ENCODE measurements around the gene LTBP4. TPM values are rescaled to one million over a fixed set of nuclear protein-coding genes. Genes with fewer than 3 reads are reported as not detected.

LTBP4 gene
- total and polyA plus RNA-seq, 2 of the 13 experiments (the other 11 are each of a cell fraction or from before 2014, with no cell fraction given), result 0.86 to 2.3 TPM

- TF ChIP-seq ZFY (CRISPR knock-in tag; IDR thresholded peaks at IDR 0.05) (0 out of 2 replicates have a peak, but pooled peaks have one; percentile 23), NCOR1 (IDR thresholded peaks at IDR 0.05; ENCODE audit: borderline replicate concordance, low read length) (no peak), ZNF841 (CRISPR knock-in tag; IDR thresholded peaks at IDR 0.05; ENCODE audit: borderline replicate concordance) (0 out of 2 replicates have a peak, but pooled peaks have one; percentile 30), HNRNPL (IDR thresholded peaks at IDR 0.05; ENCODE audit: low read depth, low read length) (0 out of 2 replicates have a peak, but pooled peaks have one; percentile 41), MAFF (IDR thresholded peaks at IDR 0.05; ENCODE audit: low read depth, low read length) (no peak), ZNF781 (CRISPR knock-in tag; IDR thresholded peaks at IDR 0.05; ENCODE audit: borderline replicate concordance, not compliant biosample characterization) (no peak), KDM1A (CRISPR knock-in tag; IDR thresholded peaks at IDR 0.05) (no peak), PHB2 (IDR thresholded peaks at IDR 0.05; ENCODE audit: partially characterized antibody) (no peak)
- TF ChIP-seq, protein P1, sequence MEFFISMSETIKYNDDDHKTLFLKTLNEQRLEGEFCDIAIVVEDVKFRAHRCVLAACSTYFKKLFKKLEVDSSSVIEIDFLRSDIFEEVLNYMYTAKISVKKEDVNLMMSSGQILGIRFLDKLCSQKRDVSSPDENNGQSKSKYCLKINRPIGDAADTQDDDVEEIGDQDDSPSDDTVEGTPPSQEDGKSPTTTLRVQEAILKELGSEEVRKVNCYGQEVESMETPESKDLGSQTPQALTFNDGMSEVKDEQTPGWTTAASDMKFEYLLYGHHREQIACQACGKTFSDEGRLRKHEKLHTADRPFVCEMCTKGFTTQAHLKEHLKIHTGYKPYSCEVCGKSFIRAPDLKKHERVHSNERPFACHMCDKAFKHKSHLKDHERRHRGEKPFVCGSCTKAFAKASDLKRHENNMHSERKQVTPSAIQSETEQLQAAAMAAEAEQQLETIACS (CRISPR knock-in tag; IDR thresholded peaks at IDR 0.05), result peak; percentile 96
- TF ChIP-seq, protein P2, sequence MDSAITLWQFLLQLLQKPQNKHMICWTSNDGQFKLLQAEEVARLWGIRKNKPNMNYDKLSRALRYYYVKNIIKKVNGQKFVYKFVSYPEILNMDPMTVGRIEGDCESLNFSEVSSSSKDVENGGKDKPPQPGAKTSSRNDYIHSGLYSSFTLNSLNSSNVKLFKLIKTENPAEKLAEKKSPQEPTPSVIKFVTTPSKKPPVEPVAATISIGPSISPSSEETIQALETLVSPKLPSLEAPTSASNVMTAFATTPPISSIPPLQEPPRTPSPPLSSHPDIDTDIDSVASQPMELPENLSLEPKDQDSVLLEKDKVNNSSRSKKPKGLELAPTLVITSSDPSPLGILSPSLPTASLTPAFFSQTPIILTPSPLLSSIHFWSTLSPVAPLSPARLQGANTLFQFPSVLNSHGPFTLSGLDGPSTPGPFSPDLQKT (CRISPR knock-in tag; IDR thresholded peaks at IDR 0.05; ENCODE audit: borderline replicate concordance), result no peak
- TF ChIP-seq, protein P3, sequence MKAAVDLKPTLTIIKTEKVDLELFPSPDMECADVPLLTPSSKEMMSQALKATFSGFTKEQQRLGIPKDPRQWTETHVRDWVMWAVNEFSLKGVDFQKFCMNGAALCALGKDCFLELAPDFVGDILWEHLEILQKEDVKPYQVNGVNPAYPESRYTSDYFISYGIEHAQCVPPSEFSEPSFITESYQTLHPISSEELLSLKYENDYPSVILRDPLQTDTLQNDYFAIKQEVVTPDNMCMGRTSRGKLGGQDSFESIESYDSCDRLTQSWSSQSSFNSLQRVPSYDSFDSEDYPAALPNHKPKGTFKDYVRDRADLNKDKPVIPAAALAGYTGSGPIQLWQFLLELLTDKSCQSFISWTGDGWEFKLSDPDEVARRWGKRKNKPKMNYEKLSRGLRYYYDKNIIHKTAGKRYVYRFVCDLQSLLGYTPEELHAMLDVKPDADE (CRISPR knock-in tag; IDR thresholded peaks at IDR 0.05), result no peak
Observed at GRCh38 chr19:40605216-40605971, 4.2 kb downstream of the LTBP4 start (continued).

All from HepG2 (cell line).